Measurements from ENCODE around the gene EPRS1.
"Not testable (repeated sequence)": the region's sequence is repeated elsewhere in the genome, so short reads cannot be mapped to it uniquely, and the experiment has no call there.

The EPRS1 gene

DNA sequence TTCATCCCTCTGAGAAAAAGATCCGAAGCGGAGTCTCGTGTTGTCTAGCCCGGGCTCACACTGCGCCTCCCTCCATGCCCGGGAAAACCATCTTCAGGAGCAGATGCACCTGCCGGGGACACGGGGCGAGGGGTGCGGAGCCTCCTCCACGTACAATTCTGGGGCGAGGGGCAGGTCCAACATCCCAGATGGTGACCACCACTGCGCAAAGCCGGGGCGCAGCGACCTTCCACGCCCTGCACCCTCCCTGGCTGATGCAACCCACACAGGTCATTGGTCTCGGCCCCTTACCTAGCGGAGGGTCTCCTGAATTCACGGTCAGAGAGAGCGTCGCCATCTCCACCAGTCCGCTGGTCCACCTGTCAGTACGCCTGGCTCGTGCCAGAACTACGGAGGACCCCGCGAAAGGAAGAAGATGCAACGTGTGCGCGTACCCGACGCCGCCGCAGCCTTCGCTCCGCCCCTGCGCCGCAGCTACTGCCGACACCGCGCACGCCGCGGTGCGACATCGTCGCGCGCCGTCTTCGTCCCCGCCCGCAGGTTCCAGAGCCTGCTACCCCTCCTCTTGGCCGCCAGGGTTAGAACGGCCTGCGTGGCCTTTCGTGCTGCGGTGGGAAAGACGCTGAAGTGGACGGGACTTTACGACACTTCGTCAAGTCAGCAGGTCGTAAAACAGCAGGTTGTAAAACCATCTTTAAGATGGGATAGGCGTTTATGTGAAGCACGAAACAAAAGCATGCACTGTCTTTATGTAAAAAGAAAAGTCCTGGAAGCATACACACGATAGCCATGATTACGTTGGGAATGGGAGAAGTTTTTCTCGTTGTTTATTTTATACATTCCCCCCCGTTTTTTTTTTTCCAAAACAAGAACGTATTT lies at the start of gene EPRS1:
TSS of gene EPRS1 (minus strand) at position 454 of the 879 bp plus-strand sequence. CDS start at position 337, 117 bp downstream.
- peak; percentile 91 to 93 for DNase-seq

DNA sequence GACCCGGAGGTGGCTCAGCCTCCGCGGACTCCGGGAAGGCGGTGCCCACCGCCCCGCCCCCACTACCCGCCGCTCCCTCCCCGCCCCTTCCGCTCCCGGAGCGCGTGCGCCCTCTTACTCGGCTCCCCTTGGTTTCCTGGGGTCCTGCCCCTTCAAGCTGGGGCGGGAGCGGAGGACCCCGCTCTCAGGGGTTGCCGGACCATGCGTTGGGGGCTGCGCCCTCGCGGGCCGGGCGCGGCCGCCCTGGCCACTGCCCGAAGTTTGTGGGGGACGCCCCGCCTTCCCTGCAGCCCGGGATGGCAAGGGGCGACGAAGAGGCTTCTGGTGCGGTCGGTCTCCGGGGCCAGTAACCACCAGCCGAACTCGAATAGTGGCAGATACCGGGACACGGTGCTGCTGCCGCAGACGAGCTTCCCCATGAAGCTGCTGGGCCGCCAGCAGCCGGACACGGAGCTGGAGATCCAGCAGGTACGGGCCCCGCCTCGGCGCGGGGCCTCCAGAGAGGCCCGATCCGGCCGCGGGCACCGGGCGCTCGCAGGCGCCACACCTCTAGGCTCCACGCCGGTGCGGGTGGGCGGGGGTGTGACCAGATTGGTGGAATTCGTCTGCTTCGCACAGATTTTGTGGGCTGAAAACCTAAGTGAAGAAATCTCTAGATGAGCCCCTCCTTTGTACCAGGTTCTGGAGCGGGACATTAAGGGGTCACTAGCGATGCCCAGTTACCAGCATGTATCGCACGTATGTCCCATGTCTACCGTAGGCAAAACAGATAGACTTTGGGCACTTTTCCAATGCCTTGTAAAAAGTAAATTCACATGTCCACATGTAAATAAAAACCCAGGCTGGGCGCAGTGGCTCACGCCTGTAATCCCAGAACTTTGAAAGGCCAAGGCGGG lies 48.0 kb upstream of the EPRS1 start, which contains the start of gene IARS2:
TSS of gene IARS2 (plus strand) at position 117 of the 896 bp plus-strand sequence. CDS start at position 202, 85 bp downstream.
- peak; percentile 94 to 95 for DNase-seq

DNA sequence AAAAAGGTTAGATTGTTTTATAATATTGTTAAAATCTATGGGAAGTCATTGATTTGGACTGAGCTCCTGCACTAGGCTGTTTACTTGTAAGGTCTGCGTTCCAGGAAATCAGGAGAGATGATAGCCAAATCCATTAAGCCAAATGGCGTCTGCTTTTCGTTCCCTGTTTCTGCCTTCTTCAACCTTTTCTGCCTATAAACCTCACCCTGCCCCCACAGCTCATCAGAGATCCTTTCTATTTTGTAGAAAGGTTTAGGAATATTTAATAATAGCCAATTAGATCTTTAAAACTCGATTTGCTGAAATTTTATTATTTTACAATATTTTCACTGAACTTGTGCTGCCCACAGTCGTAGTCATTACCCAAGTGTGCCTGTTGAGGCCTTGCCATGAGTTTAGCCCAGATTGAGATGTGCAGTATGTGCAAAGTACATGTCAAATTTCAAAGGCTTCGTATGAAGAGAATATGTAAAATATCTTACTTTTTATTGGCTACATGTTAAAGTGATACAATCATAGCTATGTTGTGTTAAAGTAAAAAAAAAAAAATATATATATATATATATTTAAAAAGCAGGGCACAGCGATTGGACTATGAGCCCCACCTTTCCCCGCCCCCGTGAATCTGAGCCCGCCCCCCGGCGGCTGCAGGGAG lies 47.2 kb upstream of the EPRS1 start:
- no peak for DNase-seq

DNA sequence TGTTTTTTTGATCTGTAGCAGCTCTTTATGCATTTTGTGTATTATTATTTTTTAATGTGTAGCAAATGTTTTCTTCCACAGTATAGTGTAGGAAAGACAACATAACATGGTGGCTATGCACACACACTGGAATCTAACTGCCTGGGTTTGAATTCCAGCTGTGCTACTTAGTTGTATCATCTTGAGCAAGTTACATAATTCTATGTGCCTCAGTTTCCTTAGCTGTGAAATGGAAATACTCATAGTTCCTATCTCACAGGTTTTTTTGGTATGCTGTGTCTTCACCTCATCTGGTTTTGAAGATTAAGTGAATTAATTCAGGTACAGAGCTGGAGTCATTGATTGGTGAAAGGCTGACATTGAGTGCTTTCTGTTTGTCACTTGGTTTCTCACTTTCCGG lies 46.4 kb upstream of the EPRS1 start:
- no peak for DNase-seq

DNA sequence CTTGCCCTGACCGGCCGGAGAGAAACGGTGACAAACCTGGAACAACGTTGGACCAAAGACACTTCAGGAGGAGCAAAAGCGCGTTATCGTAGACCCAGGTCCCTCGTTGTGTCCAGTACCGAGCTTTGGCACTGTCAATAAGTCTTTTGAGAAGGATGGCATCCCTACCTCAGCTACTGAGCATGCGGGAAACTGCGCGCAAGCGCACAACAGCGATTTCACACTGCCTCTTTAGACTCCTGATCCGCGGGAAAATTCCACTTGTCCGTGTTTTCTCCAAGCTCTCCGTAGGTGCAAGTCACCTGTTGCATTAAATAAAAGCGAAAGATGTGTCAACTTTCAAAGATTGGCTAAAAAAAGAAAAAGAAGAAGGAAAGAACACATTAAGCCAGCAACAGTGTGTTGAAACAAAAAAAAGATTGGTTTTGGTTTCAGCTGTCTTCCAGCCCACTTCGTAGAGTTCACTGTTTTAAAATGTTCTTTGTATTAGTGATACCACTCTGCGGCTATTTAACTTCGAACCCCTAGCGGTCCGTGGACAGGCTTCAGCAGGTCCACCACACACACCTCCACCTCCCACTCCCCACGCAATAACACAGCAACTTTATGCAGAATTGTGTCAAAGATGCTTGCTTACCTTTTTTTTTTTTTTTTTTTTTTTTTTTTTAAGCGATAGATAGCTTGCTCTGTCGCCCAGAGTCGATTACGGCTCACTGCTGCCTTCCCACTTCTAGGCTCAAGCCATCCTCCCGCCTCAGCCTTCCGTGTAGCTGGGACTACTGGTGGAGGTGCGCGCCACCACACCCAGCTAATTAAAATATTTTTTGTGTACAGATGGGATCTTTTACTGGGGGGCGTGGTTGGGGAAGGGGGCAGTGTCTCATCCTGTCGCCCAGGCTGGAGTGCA lies 43.6 kb upstream of the EPRS1 start, which contains the start of gene BPNT1:
TSS of gene BPNT1 (minus strand) at position 139 of the 907 bp plus-strand sequence. CDS start 9,942 bp downstream, outside the sequence.
- peak; percentile 99 to 100 for DNase-seq

DNA sequence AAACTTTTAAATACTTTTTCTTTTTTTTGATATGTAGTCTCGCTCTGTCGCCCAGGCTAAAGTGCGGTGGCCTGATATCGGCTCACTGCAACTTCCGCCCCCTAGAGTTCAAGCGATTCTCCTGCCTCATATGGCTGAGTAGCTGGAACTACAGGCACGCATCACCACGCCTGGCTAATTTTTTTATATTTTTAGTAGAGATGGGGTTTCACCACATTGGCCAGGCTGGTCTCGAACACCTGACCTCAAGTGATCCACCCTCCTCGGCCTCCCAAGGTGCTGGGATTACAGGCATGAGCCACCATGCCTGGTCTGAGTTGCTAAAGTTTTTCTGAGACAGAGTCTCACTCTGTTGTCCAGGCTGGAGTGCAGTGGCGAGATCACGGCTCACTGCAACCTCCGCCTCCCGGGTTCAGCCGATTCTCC lies 40.0 kb upstream of the EPRS1 start:
- DNase-seq, result not testable (repeated sequence)

DNA sequence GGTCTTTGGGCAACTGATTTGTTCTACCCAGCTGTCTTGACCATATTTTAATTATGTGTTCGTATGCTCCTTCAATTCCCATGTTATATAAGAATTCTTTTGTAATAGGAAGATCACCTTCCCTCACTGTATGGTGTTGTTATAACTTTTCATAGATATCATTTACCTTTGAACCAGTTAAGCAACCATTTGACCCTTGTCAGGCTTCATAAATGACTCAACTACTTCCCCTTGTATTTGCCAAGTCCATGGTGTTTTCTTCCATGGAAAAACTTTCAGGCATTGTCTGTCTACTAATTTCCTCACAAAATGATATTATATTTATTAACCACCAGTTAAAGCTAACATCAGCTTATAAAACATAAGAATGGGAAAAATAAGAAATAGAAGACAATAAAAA lies 38.2 kb upstream of the EPRS1 start:
- no peak for DNase-seq

DNA sequence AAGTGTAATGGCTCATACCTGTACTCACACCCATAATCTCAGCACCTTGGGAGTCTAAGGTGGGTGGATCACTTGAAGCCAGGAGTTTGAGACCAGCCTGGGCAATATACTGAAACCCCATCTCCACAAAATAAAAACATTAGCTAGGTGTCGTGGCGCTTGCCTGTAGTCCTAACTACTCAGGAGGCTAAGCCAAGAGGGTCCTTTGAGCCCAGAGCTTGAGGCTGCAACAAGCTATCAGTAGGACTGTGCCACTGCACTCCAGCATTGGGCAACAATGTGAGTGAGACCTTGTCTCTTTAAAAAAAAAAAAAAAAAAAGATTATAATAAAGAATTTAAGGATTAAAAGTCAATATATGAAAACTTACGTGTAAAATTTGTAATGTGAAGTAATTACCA lies 31.6 kb upstream of the EPRS1 start:
- DNase-seq, result no peak

DNA sequence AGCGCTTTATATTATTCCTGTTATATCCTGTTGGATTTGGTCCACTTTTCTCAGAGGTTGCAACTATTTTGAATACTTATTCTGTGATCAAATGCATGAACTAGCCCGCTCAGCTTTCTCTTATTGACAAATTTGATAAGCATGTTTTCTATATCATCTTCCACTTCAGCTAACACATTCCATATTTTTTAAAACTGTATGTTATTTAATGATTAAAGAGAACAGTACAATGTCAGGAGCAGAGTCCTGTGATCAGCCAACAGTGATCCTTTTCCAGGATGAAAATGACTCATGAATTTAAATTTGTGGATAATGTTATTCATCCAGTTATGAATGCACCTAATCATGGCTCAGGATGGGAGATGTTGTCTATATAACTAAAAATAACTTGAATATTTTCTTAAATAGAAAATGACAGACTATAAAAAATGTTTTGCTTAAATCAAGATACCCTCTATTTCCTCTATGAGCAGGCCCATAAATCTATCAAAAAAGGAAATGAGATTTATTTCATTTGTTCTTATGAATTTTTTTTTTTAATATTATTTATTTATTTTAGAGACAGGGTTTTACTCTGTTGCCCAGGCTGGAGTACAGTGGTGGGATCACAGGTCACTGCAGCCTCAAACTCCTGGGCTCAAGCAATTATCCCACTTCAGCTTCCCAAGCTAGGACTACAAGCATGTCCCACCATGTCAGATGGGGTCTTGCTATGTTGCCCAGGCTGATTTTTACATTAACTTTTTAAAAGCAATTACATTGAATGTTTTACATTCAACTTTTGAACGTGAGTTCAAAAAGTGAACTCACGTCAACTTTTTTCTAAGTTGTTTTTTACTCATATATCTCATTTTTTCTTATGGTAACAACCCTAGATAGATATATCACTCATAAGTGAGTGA lies 30.8 kb upstream of the EPRS1 start:
- no peak for DNase-seq

DNA sequence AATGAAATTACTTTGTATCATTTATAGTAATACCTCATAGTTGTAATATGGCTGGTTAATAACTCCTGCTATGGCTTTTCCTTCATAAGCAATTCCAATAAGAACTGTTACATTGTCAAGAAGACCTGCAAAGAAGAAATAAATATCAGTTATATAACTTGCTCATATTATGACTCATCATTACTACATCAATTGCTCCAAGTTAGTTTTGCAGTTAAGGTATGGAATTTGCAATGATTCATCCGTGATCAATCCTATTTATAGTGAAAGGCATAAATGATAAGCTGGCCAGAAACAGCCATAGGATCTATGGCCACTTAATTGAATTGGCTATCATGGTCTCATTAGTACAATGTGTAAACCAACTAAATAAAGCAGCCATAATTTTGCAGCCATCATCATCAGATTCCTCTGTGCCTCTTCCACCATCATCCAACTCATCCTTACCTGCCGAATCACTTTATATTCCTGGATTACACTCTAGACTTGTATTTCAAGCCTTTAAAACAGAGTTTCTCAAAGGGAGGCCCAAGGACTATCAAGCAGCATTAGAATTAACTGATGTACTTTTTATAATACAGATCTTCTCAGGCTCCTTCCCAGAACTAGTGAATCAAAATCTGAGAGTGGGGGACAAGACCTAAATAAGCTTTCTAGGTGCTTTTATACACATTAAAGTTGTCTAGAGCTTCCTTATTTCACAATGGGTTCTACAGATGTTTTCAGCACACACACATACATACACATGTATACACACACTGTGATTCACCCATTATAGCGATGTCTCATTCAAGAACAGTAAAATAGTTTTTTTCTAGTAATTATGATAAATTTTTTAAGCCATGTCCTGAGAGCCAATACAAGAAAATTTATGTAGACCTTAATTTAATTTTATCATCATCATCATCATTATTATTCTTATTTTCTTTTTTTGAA lies 21.2 kb upstream of the EPRS1 start:
- no peak for DNase-seq

DNA sequence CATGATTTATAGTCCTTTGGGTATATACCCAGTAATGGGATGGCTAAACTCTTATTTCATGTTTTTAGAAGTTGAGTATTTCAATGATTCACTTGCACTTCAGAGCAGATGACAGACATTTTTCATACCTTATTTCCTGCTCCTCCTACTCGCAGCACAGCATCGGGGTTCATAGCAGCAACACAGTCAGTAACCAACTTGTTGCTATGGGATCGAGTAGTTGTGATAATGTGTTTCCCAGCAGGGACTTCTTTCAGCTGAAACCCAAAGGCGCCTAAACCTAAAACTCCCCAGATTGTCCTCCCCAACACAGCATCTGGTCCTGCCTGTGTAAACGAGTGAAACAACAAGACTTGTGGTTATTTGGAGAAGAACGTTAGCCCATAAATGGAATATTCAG lies 16.3 kb upstream of the EPRS1 start:
- no peak for DNase-seq

DNA sequence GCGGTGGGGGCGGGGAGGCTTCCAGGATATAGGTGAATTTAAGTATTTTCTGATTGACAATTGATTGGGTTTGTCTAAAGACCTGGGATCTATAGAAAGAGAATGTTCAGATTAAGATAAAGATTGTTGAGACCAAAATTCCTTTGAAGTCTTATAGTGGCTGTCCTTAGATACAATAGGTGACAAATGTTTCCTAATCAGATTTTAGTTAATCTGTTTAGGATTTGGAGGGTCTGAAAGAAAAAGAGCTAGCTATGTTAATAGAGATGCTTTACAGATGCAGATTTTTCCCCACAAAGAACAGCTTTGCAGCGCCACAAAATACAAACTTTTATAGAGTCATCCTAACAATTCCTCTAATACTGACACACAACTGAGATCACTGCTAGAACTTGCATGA lies 14.6 kb upstream of the EPRS1 start:
- DNase-seq, result no peak

DNA sequence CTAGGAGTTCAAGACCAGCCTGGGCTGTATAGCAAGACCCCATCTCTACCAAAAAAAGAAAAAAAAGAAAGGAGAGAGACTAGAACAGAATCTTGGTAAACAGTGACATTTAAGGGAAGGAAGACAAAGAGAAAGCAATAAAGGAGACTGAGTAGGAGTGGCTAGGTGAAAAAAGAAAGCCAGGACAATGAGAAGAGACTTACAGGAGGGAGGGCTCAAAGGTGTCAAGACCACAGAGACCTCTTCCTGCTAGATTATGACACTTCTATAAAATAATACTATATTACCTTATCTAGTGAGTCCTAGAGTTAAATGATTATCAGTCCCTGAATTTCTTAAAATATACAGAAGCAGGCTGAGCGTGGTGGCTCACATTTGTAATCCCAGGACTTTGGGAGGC lies 10.1 kb upstream of the EPRS1 start:
- DNase-seq, result no peak

DNA sequence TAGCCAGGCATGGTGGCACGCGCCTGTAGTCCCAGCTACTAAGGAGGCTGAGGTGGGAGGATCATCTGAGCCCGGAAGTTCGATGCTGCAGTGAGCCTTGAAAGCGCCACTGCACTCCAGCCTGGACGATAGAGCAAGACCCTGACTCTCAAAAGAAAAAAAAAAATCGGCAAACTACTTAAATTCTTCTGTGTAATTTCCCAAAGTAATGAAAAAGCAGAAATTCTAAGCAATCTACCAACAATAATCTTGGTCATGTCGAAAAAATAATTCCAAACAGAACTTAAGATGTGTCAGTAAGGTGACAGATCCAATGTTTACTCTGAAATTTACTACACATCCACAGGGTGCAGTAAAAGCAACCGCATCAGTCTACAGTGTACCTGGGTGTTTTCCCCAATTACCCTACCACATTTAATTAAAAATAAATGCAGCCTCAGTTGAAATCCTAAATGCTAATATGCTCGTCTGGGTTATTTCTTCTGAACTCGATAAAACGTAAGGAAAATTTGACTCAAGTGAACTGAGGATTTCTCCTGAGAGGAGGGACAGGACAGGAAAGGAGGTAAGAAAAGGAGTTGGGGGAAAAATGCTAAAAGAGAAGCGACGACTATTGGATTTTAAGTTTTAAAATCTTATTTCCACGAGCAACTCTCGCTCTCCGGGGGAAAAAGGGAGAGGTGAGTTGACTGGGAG lies 801 bp downstream of the EPRS1 start:
- DNase-seq, result peak in 1 of 2 donors; percentile 10

DNA sequence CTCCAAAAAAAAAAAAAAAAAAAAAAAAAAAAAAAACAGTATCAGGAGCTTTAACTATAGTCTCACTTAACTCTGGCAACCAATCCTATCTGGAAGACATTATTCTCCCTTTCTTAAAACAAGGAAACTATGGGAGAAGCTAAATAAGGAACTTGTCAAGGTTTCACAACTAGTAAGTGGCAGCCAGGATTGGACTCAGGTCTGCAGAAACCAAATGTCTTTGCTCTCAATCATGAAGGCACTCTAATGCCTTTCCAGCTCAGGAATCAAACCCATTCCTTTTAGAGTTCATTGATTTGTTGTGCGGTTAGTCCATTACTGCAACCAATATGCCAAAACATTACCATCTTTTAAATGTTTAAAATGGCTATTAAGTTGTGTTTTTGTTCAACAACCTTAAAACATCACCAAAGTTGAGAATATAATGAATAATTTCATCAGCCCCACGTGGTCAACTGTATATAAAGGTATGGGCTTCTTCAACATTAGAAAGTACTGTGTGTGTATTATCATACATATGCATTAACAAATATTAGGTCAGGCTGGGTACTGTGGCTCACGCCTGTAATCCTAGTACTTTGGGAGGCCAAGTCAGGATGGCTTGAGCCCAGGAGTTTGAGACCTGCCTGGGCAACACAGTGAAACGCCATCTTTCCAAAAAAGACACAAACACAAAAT lies 1.5 kb downstream of the EPRS1 start:
- no peak for DNase-seq

DNA sequence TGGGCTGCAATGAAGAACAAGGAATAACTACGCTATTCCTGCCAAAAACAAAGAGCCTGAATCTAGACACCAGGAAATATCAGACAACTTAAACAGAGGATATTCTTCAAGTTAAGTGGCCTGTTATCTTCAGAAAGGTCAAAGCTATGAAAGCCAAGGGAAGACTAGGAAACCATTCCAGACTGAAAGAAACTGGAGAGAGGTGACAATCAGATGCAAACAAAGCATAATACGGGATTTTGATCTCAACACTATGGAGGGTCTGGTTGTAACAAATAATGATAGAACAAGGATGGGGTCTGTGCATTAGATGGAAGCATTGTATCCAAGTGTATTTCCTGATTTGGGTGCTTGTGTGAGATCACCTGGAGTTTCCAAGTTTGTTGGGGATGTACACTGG lies 2.7 kb downstream of the EPRS1 start:
- no peak for DNase-seq

DNA sequence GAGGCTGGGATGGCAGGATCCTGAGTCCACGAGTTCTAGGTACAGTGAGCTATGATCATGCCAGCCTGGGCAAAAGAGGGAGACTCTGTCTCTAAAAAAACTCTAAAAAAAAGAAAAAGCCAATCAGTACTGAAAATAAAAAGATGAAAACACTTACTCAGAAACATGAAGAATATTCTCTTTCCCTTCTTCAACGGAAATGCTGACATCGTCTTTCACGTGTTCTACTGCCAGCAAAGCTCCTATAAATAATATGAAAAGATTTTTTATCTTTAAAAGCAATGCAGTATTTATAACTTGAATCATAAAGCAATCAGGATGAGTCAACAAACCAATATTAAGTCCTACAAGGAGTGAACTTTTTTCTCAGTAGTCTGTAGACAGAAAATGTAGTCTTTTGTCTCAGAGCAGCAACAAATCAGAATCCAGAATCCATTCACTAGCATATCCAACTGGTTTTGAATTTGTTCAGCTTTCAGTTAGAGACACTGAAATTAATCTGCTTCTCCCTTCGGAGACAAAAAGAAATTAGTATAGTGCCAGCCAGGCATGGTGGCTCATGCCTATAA lies 6.2 kb downstream of the EPRS1 start:
- DNase-seq, result no peak

DNA sequence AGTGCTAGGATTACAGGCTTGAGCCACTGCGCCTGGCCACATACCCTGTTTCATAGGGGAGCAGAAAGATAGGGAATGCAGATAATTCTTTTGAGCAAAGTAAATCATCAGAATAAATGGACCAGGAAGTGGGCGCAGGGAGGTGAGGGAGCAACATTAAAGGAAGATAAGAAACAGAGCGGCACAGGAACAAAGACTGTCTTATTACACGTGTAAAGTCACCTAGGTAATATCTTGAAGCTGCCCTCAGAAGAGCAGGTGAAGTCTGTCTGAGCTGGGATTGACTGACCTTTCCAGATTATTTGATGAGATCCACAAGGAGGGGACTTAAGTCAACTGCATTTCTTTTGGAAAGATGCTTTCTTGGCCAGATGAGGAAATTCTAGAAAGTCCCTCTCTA lies 7.7 kb downstream of the EPRS1 start:
- no peak for DNase-seq

Measured in stimulated activated CD4-positive, alpha-beta T cell treated with anti-CD3 and anti-CD28 coated beads, Interleukin-2, amount 100 ng/mL, for 24 hours (primary cell).